ENCODE data around the gene NR2C2.
"Not testable (repeated sequence)": the region's sequence is repeated elsewhere in the genome, so short reads cannot be mapped to it uniquely, and the experiment has no call there.

The NR2C2 gene

GRCh38 chr3:14989943-14990779 is 42.8 kb downstream of the NR2C2 start:
- no peak for TF ChIP-seq CTCF (IDR thresholded peaks at IDR 0.05)
- H3K36me3 ChIP-seq = no peaks in the 10 kb centered on the region
- intact Hi-C loops (cut with DNase I; ENCODE audit: low total_unique reads) = no loop called here
- H3K27me3 ChIP-seq = no peaks in the 10 kb centered on the region
- H3K9me3 ChIP-seq = no peaks in the 10 kb centered on the region
- DNase-seq = no peak
- no peak overlapping the region for H3K4me3 ChIP-seq
- no peak overlapping the region for H3K27ac ChIP-seq
- peaks cover 0 to 38% (median 13%) of the 10 kb centered on the region in 4 donors for H3K4me1 ChIP-seq

GRCh38 chr3:14990780-14991148 is 43.4 kb downstream of the NR2C2 start:
- peaks cover 0 to 38% (median 13%) of the 10 kb centered on the region in 4 donors for H3K4me1 ChIP-seq
- no peaks in the 10 kb centered on the region for H3K36me3 ChIP-seq
- no peak overlapping the region for H3K4me3 ChIP-seq
- H3K27ac ChIP-seq = no peak overlapping the region
- no peaks in the 10 kb centered on the region for H3K27me3 ChIP-seq
- DNase-seq = no peak
- no peak for TF ChIP-seq CTCF (IDR thresholded peaks at IDR 0.05)
- intact Hi-C loops (cut with DNase I; ENCODE audit: low total_unique reads) = no loop called here
- H3K9me3 ChIP-seq = no peaks in the 10 kb centered on the region

GRCh38 chr3:14991151-14991742 is 43.9 kb downstream of the NR2C2 start:
- H3K4me1 ChIP-seq = peaks cover 0 to 38% (median 13%) of the 10 kb centered on the region in 4 donors
- H3K27ac ChIP-seq = no peak overlapping the region
- no peaks in the 10 kb centered on the region for H3K9me3 ChIP-seq
- H3K27me3 ChIP-seq = no peaks in the 10 kb centered on the region
- no peak for DNase-seq
- intact Hi-C loops (cut with DNase I; ENCODE audit: low total_unique reads) = no loop called here
- no peak overlapping the region for H3K4me3 ChIP-seq
- no peaks in the 10 kb centered on the region for H3K36me3 ChIP-seq
- TF ChIP-seq CTCF (IDR thresholded peaks at IDR 0.05) = no peak

- no peak overlapping the region for H3K4me3 ChIP-seq
- peaks cover 0 to 38% (median 13%) of the 10 kb centered on the region in 4 donors for H3K4me1 ChIP-seq
- DNase-seq = no peak
- no peaks in the 10 kb centered on the region for H3K9me3 ChIP-seq
- no peak overlapping the region for H3K27ac ChIP-seq
- no peak for TF ChIP-seq CTCF (IDR thresholded peaks at IDR 0.05)
- H3K36me3 ChIP-seq = no peaks in the 10 kb centered on the region
- no peaks in the 10 kb centered on the region for H3K27me3 ChIP-seq
- intact Hi-C loops (cut with DNase I; ENCODE audit: low total_unique reads) = no loop called here
These were observed 44.6 kb downstream of the NR2C2 start for GRCh38 chr3:14991818-14992612.

- Histone ChIP-seq H3K27me3 (no peaks in the 10 kb centered on the region), H3K9me3 (no peaks in the 10 kb centered on the region), H3K4me3 (no peak overlapping the region), H3K4me1 (no peaks in the 10 kb centered on the region), H3K27ac (no peak overlapping the region), H3K36me3 (peaks cover 0 to 3% (median 0%) of the 10 kb centered on the region in 3 donors)
- intact Hi-C loops (cut with DNase I; ENCODE audit: low total_unique reads) = no loop called here
- no peak for DNase-seq
- TF ChIP-seq CTCF (IDR thresholded peaks at IDR 0.05) = no peak
These were observed 50.6 kb downstream of the NR2C2 start for GRCh38 chr3:14997941-14998340.

GRCh38 chr3:14999182-14999581 is 51.8 kb downstream of the NR2C2 start:
- H3K4me1 ChIP-seq; H3K9me3 ChIP-seq; H3K27ac ChIP-seq; H3K4me3 ChIP-seq; H3K27me3 ChIP-seq; intact Hi-C loops (cut with DNase I; ENCODE audit: low total_unique reads); DNase-seq: not testable (repeated sequence)
- H3K36me3 ChIP-seq = peaks cover 4 to 10% (median 6%) of the 10 kb centered on the region in 3 donors

Data from tibial artery (tissue), 4 donors.